Calu3 (cell line): ENCODE measurements around the gene ADGRV1. TPM values are rescaled to one million over a fixed set of nuclear protein-coding genes. Genes with fewer than 3 reads are reported as not detected.
A peak's percentile ranks its signal among the peaks of the same experiment; 100 is the strongest.

Source experiments
- BruUV-seq: library from RNA; stranded (reverse); fragments of 400-500 nt; replicated peaks from 2 replicates; lab custom pipeline; 2021; lab: Mats Ljungman, UMichigan
- CTCF ChIA-PET: fragments of 300-600 bp; sonication (Branson Sonifier 250); formaldehyde crosslinking; loops from one replicate; lab custom pipeline; 2022; ENCODE audit warnings: antibody characterized with exemption; lab: Charles Lee
- DNase-seq: peaks from one replicate; pipeline ENCODE4 v3.0.0; 2022
- H3K27ac Mint-ChIP-seq: one replicate; pipeline ENCODE4 v1.8.0; 2022; ENCODE audit warnings: mixed read lengths; ENCODE audit not compliant: unreplicated experiment
- H3K27me3 Mint-ChIP-seq: one replicate; pipeline ENCODE4 v1.8.0; 2022; ENCODE audit warnings: mixed read lengths; ENCODE audit not compliant: unreplicated experiment
- H3K36me3 Mint-ChIP-seq: one replicate; pipeline ENCODE4 v1.8.0; 2022; ENCODE audit warnings: mild to moderate bottlenecking, moderate library complexity, mixed read lengths; ENCODE audit not compliant: insufficient read depth, unreplicated experiment
- H3K4me1 Mint-ChIP-seq: one replicate; pipeline ENCODE4 v1.8.0; 2022; ENCODE audit warnings: mild to moderate bottlenecking, low read depth, mixed read lengths; ENCODE audit not compliant: unreplicated experiment
- H3K4me3 Mint-ChIP-seq: one replicate; pipeline ENCODE4 v1.8.0; 2022; ENCODE audit warnings: mild to moderate bottlenecking, low read depth, moderate library complexity, mixed read lengths; ENCODE audit not compliant: unreplicated experiment
- H3K9me3 Mint-ChIP-seq: one replicate; pipeline ENCODE4 v1.8.0; 2022; ENCODE audit warnings: low read depth, mixed read lengths; ENCODE audit not compliant: unreplicated experiment
- CTCF ChIP-seq: fragments of 200-600 bp; IDR thresholded peaks from one replicate; pipeline ENCODE4 v1.8.0; 2022; ENCODE audit warnings: antibody characterized with exemption; ENCODE audit not compliant: unreplicated experiment
- intact Hi-C: fragments of 100-400 bp; cut with micrococcal nuclease; formaldehyde crosslinking; loops from one replicate; pipeline ENCODE4 v1.10.0; 2022; ENCODE audit not compliant: unreplicated experiment
- total RNA-seq: library from RNA; stranded (reverse); gene quantifications from 2 replicates; pipeline ENCODE4 v1.2.3, GENCODE V29; 2022

ADGRV1 gene
- total RNA-seq, 1 experiment from 2014 or later = 1.8 TPM

DNA sequence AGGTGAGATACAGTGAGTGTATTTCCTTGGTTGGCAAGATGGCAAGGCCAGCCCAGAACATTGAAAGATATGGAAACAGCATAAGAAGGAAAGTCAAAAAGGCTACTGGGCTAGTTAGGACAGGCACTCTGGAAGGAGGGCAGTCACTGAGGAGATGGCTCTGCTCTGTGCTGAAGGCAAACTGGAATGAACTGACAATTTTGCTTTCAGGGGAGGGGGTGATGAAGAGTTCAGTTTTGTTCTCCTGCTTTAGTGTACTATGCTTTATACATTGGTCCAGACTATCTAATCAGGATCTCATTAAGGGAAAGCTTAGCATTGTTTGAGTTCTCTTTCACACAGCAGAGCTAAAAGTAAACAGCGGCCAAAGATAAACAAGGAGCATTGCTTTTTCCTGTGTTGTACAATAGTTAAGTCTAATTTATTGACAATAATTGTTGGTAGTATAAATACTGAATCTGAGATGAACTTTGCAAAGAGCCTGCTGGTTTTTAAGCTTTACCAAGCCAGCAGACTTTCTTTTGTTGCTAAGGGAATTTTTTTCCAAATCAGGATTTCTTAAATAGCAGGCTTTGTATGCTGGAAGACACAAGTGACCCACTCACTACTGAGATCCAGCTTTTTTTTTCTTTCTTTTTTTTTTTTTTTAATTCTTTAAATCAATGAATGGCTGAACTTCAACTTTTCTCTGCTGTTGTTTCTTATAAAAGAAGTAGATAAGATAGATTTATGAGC is 469.0 kb downstream of the ADGRV1 start:
- CTCF ChIA-PET = interaction anchor here (0.6 kb wide), 1 partner anchor 392 kb away, joined by 3 read pairs; no protein-coding TSS in a partner anchor
- no peaks in the 10 kb centered on the region for H3K36me3 Mint-ChIP-seq
- BruUV-seq = no TSS peak
- no peak overlapping the region for H3K27ac Mint-ChIP-seq
- H3K4me1 Mint-ChIP-seq = peaks cover 16% of the 10 kb centered on the region
- H3K27me3 Mint-ChIP-seq = no peaks in the 10 kb centered on the region
- no peak for TF ChIP-seq CTCF
- H3K4me3 Mint-ChIP-seq = no peak overlapping the region
- H3K9me3 Mint-ChIP-seq = no peaks in the 10 kb centered on the region
- DNase-seq = no peak
- intact Hi-C loops = no loop called here

DNA sequence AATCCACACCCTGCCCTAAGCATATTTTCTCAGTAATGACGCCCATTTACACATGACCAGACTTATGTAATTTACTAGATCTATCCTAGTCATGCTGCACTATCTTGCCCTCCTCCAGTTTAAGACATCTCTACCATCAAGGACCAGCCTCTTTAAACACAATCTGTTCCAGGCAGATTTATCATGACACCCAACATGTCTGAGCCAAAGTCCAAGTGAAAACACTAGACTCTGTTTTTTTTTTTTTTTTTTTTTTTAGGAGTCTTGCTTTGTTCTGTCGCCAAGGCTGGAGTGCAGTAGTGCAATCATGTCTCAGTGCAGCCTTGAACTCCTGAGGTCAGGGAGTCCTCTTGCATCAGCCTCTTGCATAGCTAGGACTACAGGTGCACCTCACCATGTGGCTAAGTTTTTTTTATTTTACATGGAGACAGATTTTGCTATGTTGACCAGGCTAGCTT is 469.9 kb downstream of the ADGRV1 start:
- CTCF ChIA-PET = interaction anchor here (0.6 kb wide), 1 partner anchor 391 kb away, joined by 3 read pairs; no protein-coding TSS in a partner anchor
- Mint-ChIP-seq H3K4me3 (no peak overlapping the region), H3K9me3 (no peaks in the 10 kb centered on the region), H3K4me1 (peaks cover 16% of the 10 kb centered on the region), H3K27me3 (no peaks in the 10 kb centered on the region), H3K27ac (no peak overlapping the region), H3K36me3 (no peaks in the 10 kb centered on the region)
- no peak for DNase-seq
- BruUV-seq = no TSS peak
- intact Hi-C loops = no loop called here
- TF ChIP-seq CTCF = no peak

GRCh38 chr5:91030521-91031401 is 472.2 kb downstream of the ADGRV1 start:
- no peak overlapping the region for H3K4me3 Mint-ChIP-seq
- H3K36me3 Mint-ChIP-seq = no peaks in the 10 kb centered on the region
- H3K27me3 Mint-ChIP-seq = no peaks in the 10 kb centered on the region
- TF ChIP-seq CTCF = no peak
- H3K9me3 Mint-ChIP-seq = no peaks in the 10 kb centered on the region
- CTCF ChIA-PET = interaction anchor here (0.6 kb wide), 1 partner anchor 20 kb away, joined by 3 read pairs; no protein-coding TSS in a partner anchor
- no TSS peak for BruUV-seq
- intact Hi-C loops = no loop called here
- H3K27ac Mint-ChIP-seq = peak overlapping the region; percentile 27
- H3K4me1 Mint-ChIP-seq = peaks cover 16% of the 10 kb centered on the region
- DNase-seq = no peak

DNA sequence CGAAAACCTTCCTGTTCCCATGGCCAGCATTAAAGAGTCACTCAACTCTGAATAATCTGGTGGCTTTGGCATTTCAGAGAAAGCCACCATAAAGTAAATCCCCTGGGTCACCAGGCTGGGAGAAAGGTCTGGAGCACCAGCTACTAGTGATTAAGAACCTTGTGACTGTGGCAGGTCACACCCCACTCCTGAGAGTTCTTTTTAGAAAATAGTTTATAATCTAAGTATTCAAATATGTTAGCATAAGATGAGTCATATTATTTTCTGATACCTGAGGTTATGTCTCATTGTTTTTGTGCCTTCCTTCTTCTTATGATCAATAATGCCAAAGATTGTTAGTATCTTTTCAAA is 472.8 kb downstream of the ADGRV1 start:
- BruUV-seq = no TSS peak
- no peak for DNase-seq
- CTCF ChIA-PET = interaction anchor here (0.6 kb wide), 1 partner anchor 20 kb away, joined by 3 read pairs; no protein-coding TSS in a partner anchor
- Mint-ChIP-seq H3K27ac (peak overlapping the region; percentile 27), H3K27me3 (no peaks in the 10 kb centered on the region), H3K4me3 (no peak overlapping the region), H3K4me1 (peaks cover 16% of the 10 kb centered on the region), H3K9me3 (no peaks in the 10 kb centered on the region), H3K36me3 (no peaks in the 10 kb centered on the region)
- no peak for TF ChIP-seq CTCF
- intact Hi-C loops = no loop called here
